GM19328 (cell line): ENCODE measurements around the gene ABCB11.

ENCODE experiments used
- ATAC-seq: cut with Tn5 transposase; IDR thresholded peaks from one replicate; pipeline ENCODE4 v1.9.1; 2021; ENCODE audit warnings: mild to moderate bottlenecking, moderate library complexity; ENCODE audit not compliant: unreplicated experiment

Gene ABCB11

DNA sequence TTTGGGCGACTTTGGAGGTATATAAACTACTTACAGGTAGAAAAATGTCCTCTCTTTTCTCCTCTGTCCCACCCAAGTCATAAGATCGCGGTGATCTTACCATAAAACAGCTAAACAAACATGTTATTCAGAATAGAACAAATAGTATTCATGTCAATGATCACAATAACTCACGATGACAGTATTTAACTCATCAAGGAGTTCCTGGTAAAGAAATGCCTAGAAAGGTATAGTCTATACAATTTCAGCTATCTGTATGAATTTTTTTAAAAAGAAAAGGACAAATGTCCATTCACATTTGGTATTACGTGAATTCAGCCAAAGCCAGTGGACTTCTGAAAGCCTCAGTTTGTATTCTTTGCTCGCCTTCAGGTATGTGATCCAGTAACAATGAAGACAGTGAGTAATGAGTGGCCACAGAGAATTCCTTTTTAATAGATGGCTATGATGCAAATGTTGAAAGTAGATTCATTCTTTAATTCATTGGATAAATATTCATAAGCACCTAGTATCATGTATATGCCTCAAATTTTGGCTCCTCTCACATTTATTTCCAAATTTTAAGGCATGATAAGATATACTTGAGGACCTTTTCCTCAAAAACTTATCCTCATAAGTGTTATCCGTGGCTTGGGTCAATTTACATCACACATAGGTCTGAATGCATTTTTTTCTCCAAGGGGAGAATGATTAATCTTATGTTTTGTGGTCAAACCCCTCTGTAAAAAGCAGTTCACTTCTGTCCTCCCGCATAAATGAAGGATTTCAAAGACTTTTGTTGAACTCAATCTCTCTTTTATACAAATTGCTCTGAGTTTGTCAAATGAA is 20.3 kb downstream of the ABCB11 start:
- ATAC-seq, result no peak

DNA sequence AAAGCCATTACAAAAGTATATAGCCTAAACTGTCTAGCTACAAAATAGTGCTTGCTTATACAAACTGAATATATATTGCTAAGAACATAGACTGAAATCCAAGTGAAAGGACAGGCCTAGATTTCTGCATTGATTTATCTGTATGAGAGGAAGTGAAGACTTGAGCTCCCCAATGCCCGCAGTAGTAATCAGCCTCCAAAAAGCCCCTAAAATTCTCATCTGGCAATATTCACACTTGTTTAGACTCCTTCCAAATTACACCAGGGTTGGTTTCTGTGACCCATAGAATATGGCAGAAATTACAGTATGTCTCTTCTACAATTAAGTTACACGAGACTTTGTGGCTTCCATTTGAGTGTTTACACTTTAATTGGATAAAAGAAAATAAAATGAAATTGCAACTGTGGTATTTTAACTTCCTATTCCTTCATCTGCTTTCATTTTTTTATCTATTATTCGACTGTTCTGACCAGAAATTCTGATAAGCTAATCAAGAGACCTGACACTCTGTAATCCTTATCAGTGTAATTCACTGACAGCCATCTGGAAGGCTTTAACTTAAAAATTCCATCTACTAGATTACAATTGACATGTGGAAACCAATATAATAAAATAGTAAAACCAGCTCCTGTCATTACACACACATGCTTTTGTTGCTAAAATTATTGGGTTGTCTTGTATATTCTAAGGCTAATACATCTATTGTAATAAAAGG is 21.1 kb downstream of the ABCB11 start:
- ATAC-seq, result no peak

DNA sequence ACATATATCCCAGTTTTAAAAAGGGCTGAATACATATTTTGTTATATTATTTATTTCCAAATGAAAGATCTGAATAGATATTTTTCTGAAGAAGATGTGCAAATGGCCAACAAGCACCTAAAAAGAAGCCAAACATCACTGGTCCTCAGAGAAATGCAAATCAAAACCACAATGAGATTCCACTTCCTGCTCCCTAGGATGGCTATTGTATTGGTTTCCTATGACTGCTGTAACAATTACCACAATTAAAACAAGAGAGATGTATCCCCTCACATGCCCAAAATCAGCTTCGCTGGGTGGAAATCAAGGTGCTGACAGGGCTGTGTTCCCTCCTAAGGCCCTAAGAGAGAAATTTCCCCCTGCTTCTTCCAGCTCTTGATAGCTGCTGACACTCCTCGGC is 23.2 kb downstream of the ABCB11 start:
- no peak for ATAC-seq

GRCh38 chr2:169007356-169007755 is 23.8 kb downstream of the ABCB11 start:
- ATAC-seq, result no peak

DNA sequence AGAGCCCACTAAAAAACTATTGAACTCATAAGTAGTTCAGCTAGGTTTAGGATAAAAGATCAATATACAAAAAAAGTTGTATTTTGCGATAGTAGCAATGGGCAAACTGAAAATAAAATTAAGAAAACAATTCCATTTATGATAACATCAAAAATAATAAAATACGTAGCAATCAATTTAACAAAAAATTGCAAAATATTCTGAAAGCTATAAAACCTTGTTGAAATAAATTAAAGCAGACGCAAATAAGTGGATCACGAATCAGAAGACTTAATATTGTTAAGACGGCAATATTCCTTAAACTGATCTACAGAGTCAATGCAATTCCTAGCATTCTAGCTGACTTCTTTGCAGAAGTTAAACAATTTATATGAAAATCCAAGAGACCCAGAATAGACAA is 24.5 kb downstream of the ABCB11 start:
- ATAC-seq, result no peak

GRCh38 chr2:169005994-169006393 is 25.1 kb downstream of the ABCB11 start:
- no peak for ATAC-seq

GRCh38 chr2:169005080-169005598 is 26.0 kb downstream of the ABCB11 start:
- no peak for ATAC-seq

DNA sequence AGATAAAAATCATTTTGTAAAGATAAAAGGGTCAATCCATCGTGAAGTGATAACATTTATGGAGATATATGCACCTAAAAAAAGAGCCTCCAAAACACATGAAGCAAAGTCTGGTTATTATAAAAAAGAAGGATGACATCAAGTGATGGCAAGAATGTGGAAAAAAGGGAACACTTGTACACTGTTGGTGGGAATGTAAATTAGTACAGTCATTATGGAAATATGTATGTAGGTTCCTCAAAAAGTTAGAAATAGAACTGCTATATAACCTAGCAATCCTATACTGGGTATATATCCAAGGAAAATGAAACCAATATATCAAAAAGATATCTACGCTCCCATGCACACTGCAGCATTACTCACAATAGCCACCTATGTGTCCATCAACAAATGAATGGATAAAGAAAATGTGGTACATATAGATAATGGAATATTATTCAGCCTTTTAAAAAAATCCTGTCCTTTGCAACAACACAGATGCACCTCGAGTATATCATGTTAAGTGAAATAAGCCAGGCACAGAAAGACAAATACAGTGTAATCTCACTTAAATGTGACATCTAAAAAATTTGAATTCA is 28.9 kb downstream of the ABCB11 start:
- ATAC-seq, result no peak

DNA sequence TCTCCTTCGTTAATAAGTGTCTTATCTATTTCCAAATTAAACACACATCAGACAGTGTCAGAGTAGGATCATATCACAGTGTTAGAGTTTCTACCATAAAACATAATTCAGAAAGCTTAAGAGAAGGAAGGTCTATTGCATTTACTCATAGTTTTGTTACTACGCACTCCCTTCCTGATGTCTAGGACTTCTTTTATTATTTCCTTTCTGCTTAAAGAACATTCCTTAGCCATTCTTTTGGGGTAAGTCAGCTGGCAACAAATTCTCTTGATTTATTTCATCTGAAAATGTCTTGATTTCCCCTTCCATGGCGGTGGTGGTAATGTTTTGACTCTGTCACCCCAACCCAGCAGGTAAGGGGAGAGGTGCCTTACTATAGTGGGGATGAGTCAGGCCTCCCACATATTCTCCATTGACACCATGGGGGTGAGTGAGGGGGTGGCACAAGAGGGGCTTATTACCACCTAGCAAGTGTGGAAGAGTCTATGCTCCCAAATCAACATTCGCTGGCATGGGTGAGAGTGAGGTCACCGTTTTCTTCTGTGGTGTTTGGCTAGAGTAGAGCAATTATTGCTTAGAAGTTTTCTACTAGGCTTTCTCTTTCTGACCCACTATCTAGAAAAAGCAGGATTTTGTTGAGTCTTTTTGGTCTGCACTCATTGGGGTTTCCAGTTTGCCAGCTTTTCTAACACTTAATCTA is 29.9 kb downstream of the ABCB11 start:
- ATAC-seq, result no peak

DNA sequence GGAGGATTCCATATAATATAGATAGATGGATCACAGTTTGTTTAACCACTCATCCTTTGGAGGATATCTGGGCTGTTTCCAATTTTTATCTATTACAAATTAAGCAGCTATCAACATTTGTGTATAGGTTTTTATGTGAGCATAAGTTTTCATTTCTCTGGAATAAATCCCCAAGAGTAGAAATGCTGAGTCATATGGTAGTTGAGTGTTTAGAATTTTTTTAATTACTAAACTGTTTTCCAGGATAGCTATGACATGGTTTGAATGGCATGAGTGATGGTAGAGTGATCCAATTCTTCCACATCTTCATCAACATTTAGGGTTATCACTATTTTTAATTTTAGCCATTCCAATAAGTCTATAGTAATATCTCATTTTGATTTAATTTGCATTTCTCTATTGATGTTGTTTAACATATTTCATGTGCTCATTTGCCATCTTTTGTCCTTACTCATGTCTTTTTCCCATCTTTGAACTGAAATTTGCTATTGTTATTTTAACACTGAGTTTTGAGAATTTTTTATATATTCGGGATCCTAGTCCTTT is 31.4 kb downstream of the ABCB11 start:
- ATAC-seq, result no peak

GRCh38 chr2:168998609-168999211 is 32.4 kb downstream of the ABCB11 start:
- ATAC-seq, result no peak

DNA sequence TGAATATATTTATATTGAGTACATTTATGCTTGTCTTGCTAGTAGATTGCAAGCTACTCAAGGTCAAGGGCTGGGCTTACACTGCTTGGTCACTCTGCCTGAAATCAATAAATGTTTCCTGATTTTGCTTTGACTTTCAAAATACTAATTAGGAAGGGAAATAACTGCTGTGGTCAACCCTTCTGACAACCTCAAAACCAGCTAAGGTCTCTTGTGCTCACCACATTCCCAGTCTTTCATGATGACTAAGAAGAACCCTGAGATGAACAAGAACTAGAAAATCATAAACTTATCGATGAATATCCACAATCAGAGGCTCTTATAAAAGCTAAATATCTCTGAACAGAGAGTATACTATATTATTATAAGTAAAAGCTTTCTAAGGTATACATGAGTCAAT is 33.3 kb downstream of the ABCB11 start:
- ATAC-seq, result no peak

- ATAC-seq, result no peak
Measured at GRCh38 chr2:168997118-168997521, 34.0 kb downstream of the ABCB11 start.

- ATAC-seq, result no peak
Measured at GRCh38 chr2:168995744-168996143, 35.4 kb downstream of the ABCB11 start.

DNA sequence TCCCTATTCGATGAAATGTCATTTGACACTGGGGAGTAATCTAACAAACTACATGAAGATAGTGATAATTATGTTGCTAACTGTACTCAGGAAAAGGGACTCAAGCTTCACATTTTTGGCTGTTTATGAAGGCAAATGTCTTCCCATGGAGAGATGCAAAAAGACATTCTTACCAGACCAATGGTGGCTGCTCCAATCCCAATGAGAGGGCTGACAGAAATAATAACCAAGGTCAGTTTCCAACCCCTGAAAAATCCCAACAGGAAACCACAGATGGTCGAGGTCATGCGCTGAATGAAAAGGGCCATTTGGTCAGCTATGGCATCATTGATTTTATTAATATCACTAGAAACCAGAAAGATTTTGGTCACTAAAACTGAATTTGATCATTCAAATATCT is 37.6 kb downstream of the ABCB11 start:
- ATAC-seq, result no peak

GRCh38 chr2:168992591-168993349 is 38.4 kb downstream of the ABCB11 start:
- ATAC-seq, result no peak

DNA sequence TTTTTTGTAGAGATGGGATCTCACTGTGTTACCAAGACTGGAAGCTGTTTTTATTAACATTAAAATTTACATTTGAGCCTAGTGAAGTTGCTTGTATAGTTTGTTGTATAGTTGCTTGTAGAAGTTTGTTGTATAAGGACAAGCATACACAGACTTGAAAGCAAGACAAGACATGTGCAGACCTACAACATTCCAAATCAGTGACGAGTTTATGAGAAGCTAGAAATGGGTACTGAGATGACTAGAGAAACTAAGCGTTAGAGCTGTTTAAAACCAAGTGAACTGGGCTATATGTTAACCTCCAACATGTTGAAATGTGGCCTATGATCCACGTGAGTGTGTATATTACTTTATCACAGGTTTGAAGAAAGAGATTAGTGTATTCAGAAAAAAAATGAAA is 39.1 kb downstream of the ABCB11 start:
- no peak for ATAC-seq

DNA sequence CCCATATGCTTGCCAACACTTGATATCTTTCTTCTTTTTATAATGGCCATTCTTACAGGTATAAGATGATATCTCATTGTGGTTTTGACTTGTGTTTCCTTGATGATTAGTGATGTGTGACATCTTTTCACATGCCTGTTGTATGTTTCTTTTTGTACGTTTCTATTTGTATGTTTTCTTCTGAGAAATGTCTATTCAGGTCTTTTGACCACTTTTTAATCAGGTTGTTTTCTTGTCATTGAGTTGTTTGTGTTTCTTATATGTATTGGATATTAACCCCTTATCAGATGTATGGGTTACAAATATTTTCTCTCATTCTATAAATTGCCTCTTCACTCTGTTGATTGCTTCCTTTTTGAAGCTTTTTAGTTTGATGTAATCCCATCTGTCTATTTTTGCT is 42.4 kb downstream of the ABCB11 start:
- ATAC-seq, result no peak

- no peak for ATAC-seq
Measured at GRCh38 chr2:168986398-168986943, 44.7 kb downstream of the ABCB11 start.
